Astrocyte of the hippocampus (primary cell): ENCODE measurements around the gene GLT8D1.
"Not testable (repeated sequence)": the region's sequence is repeated elsewhere in the genome, so short reads cannot be mapped to it uniquely, and the experiment has no call there.

Experiments
- DNase-seq: peaks from one replicate; pipeline ENCODE4 v3.0.0; 2011; ENCODE audit warnings: low read depth, low spot score

Gene GLT8D1

GRCh38 chr3:52705688-52706686 lies at the start of gene GLT8D1, which contains the start of gene SPCS1:
GLT8D1 (minus strand) TSS chr3:52705791; CDS start chr3:52700460, 5,331 bp downstream.
SPCS1 (plus strand) TSS chr3:52706106; CDS start chr3:52706247, 141 bp downstream.
- peak; percentile 95 for DNase-seq

GRCh38 chr3:52754373-52754772 lies 48.8 kb upstream of the GLT8D1 start:
- no peak for DNase-seq

DNA sequence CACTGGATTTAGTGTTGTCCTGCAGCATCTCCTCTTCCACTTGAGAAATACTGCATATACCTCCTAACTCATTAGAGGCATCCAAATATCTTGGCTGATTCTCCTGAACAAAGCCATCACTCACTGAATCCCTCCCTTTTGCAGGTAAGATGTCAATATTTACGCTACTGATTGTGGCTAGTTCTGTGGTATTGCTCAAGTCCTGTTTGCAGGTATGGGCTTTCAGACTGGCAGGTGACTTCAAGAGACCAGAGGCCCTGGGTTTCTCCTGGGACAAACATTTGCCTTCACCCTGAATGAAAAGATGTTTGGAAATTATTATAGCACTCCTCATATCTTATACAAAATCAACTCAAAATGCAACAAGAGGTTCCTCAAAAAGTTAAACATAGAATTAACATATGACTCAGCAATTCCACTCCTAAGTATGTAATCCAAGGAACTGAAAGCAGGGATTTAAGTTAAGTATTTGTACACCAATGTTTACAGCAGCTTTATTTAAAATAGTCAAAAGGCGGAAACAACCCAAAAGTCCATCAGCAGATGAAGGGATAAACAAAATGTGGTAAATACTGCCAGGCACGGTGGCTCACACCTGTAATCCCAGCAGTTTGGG lies 46.6 kb upstream of the GLT8D1 start:
- no peak for DNase-seq

DNA sequence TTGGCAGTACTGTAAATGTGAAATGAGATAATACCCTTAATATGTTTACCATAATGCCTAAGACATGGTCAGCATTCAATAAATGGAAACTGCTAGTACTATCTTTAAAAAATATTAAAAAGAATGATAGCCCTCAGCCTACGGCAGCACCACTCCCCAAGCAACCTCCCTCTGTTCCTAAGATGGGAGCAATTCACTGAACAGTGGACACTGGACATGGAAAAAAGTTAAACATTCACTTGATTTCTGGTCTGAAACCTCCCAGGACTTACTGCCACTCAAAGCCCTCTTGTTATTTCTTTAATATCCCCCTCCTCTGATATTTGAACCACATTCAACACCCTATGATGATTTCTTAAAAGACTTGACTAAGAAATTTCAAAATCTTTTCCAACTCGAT lies 38.1 kb upstream of the GLT8D1 start:
- no peak for DNase-seq

GRCh38 chr3:52743152-52743551 lies 37.6 kb upstream of the GLT8D1 start:
- no peak for DNase-seq

GRCh38 chr3:52742418-52743041 lies 36.9 kb upstream of the GLT8D1 start:
- peak; percentile 59 for DNase-seq

- no peak for DNase-seq
Measured at GRCh38 chr3:52739730-52740129, 34.1 kb upstream of the GLT8D1 start.

DNA sequence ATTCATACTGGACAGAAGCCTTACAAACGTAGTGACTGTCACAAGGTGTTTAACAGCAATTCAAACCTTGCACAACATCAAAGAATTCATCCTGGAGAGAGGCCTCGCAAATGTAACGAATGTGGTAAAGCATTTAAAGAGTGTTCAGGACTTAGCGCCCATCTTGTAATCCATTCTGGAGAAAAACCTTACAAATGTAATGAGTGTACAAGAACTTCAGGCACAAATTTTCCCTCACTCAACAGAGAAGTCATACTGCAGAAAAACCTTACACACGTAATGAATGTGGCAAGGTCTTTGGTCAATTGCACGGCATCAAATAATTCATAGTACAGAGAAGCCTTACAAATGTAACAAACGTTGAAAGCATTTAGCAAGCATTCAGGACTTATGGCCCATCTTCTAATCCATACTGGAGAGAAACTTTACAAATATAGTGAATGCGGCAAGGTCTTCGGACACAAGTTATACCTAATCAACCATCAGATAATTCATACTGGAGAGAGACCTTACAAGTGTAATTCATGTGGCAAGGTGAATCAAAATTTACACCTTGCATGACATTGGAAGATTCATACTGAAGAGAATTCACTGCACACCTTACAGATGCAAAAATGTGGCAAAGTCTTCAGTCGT lies 27.8 kb upstream of the GLT8D1 start:
- no peak for DNase-seq

GRCh38 chr3:52731590-52731989 lies 26.0 kb upstream of the GLT8D1 start:
- no peak for DNase-seq

- no peak for DNase-seq
Measured at GRCh38 chr3:52730681-52731080, 25.1 kb upstream of the GLT8D1 start.

GRCh38 chr3:52728753-52729152 lies 23.2 kb upstream of the GLT8D1 start:
- not testable (repeated sequence) for DNase-seq

GRCh38 chr3:52724511-52724910 lies 18.9 kb upstream of the GLT8D1 start:
- DNase-seq: no peak

- no peak for DNase-seq
Measured at GRCh38 chr3:52723935-52724334, 18.3 kb upstream of the GLT8D1 start.

DNA sequence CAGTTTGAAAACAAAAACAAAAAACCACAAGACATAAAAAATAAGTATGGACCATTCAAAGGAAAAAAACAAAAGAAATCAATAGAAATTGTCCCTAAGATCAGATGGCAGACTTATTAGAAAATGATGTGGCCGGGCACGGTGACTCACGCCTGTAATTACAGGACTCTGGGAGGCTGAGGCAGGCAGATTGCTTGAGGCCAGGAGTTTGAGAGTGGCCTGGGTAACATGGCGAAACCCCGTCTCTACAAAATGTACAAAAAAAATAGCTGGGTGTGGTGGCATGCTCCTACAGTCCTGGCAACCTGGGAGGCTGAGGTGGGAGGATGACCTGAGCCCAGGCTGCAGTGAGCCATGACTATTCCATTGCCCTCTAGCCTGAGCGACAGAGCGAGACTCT lies 16.9 kb upstream of the GLT8D1 start:
- no peak for DNase-seq

GRCh38 chr3:52721730-52722008 lies 16.1 kb upstream of the GLT8D1 start:
- DNase-seq: no peak

DNA sequence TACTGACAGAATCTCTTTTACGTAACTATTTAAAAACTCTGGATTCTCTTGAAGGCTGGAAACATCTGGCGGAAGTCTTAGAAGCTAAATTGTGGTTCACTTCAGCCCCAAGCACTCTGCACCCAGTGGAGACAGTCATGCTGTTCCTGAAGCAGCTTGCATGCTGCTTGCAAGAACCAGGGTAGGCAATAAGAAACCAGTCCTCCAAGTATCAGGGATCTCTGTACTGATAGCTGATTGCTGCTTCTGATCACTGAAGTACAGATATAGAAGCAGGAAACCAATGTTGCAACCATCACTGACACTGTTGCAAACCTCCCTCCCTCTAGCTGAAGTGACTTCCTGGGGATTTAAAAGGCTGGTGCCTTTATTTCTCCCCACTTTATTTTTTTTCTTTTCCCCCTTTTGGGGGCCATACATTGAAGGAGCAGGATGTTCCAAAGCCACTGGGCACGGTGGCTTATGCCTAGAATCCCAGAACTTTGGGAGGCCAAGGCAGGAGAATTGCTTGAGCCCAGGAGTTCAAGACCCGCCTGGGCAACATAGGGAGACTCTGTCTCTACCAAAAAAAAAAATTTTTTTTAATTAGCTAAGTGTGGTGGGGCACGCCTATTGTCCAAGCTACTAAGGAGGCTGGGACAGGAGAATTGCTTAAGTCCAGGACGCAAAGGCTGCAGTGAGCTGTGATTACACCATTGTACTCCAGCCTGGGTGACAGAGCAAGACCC lies 15.6 kb upstream of the GLT8D1 start:
- no peak for DNase-seq

- DNase-seq: no peak
Measured at GRCh38 chr3:52719618-52720017, 14.0 kb upstream of the GLT8D1 start.

DNA sequence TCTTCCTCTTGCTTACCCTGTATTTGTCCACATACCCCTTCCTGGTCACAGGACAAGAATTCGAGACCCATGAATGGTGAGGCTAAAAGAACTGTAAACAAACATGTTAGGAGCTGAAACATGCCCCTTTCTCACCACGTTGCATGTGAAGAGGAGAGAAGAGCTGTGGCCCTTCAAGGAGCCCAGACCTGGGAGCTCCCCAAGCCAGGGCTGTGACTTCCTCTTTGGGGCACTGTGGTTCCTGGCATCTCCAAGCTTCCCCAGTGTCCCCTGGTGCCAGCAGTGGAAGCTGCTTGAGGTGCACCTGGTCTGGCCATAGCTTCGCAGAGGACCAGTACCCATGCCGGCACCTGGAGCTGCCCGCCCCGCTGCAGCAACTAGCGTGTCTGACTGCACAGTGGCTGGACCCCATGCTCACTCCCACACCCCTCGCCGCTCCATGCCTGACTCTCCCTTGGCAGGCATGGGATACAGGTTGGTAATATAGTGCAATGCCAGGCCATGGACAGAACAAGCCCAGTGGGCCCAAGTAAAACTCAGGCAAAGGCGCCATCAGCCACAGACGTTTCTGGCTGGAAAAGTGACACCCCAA lies 10.2 kb upstream of the GLT8D1 start:
- no peak for DNase-seq

DNA sequence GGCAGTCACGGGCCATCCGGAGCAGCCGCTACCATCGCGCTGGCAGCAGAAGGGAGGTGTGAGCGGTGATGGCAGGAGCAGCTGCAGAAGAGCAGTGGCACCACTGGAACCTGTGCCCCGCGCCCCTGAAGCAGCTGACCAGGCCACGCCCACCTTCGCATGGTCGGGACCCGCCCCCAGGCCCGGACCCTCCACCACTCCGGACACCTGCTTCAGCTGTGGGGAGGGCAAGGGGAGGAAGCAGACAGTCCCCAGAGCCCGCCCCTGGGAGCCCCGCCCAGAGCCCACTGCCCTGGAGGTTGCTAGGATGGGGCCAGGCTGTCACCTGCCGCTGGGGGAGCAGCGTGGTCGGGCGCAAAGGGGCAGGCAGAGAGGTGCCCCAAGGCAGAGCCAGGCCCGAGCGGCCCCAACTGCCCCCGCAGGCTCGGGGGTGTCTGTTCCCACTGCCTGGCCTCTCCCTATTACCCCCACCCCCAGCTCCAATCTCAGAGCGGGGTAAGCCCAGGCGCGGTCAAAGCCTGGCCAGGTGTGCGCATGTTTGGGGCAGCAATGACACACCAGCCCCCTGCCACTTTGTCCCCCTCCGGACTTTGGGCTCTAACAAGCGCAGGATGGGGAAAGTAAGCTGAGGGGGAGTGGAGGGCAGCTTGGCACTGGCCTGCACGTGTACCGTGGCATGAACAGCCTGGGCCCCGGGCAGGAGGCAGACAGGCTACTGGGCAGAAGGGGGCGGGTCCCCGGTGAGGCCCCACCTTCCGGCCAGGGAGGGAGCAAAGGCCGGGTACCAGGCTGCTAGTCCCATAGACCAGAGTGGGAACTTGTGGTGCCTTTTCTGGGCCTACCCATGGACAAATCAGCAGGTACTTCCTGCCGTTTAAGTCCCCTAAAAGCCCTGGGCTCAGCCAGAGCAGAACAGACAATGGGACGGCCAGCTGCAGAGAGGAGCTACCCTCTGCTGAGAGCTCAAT lies 9.0 kb upstream of the GLT8D1 start:
- DNase-seq: no peak
